ENCODE data around the gene ABO. TPM values are rescaled to one million over a fixed set of nuclear protein-coding genes. Genes with fewer than 3 reads are reported as not detected.
"Not testable (repeated sequence)": the region's sequence is repeated elsewhere in the genome, so short reads cannot be mapped to it uniquely, and the experiment has no call there.

ABO gene
- total RNA-seq, 1 donor from 2014 or later = not detected

DNA sequence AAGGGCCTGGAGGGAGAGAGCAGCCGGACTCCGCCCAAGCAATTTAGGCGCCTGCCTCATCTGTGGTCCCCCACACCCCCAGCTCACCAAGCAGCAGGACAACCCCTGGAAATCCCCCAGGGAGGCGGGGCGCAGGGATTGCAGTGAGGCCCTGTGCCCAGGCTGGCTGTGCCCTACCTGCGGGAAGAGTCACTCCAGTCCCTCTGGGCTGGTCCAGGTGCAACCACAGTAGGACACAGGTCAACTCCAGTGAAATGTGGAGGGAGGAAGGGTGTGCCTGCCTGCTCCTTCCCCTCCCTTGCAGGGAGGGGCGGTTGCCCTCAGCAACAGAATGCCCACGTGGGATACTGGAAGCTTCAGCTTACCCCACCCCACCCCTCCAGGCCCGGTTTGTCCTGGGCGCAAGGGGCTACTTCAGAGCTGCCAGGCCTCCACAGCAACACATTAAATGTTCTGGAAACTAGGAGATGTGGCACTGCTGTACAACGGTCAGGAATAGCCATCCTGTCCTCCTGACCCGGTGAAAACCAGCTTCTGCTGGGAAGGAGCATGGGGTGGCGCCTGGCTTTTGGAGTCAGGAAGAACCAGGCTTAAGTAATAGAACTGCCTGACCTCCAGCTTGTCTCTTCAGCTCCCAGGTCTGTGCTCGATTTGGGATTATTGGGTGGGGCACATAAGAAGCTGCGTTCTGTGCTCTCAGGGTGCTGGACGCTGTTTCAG, 22.5 kb downstream of the ABO start:
- Mint-ChIP-seq H3K9me3 (no peaks in the 10 kb centered on the region), H3K4me1 (no peaks in the 10 kb centered on the region), H3K36me3 (ENCODE audit: low read depth) (no peaks in the 10 kb centered on the region), H3K27me3 (peaks cover 15% of the 10 kb centered on the region), H3K4me3 (no peak overlapping the region), H3K27ac (no peak overlapping the region)
- TF ChIP-seq, protein P1, sequence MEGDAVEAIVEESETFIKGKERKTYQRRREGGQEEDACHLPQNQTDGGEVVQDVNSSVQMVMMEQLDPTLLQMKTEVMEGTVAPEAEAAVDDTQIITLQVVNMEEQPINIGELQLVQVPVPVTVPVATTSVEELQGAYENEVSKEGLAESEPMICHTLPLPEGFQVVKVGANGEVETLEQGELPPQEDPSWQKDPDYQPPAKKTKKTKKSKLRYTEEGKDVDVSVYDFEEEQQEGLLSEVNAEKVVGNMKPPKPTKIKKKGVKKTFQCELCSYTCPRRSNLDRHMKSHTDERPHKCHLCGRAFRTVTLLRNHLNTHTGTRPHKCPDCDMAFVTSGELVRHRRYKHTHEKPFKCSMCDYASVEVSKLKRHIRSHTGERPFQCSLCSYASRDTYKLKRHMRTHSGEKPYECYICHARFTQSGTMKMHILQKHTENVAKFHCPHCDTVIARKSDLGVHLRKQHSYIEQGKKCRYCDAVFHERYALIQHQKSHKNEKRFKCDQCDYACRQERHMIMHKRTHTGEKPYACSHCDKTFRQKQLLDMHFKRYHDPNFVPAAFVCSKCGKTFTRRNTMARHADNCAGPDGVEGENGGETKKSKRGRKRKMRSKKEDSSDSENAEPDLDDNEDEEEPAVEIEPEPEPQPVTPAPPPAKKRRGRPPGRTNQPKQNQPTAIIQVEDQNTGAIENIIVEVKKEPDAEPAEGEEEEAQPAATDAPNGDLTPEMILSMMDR (IDR thresholded peaks at IDR 0.05) = no peak
- ChIA-PET CTCF (no interaction called here), POLR2A (no interaction called here)
- ATAC-seq (ENCODE audit: low read depth) = no peak
- DNase-seq = no peak
- intact Hi-C loops (cut with micrococcal nuclease) = no loop called here

DNA sequence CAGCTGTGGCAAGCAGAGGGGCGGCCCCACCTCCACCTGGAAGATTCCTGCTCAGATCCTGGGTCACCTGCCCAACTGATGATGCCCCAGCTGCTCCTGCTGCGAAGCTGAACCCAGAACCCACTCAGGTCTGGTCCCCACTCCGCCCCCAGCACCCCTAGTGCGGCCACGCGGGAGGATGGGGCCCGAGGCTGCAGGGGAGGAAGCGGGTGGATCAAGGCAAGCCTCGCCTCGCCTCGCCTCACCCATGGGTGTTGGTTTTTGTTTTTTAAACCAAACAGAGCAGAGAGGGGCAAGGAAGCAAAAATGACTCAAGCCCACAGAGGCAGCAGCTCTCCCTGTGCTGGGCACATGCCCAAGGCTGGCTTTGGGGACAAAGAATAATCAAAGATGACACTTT, 23.2 kb downstream of the ABO start:
- ChIA-PET CTCF (no interaction called here), POLR2A (no interaction called here)
- H3K27ac Mint-ChIP-seq = no peak overlapping the region
- TF ChIP-seq, protein P1 (IDR thresholded peaks at IDR 0.05) = no peak
- H3K9me3 Mint-ChIP-seq = no peaks in the 10 kb centered on the region
- no peaks in the 10 kb centered on the region for H3K4me1 Mint-ChIP-seq
- H3K4me3 Mint-ChIP-seq = no peak overlapping the region
- DNase-seq (no peak), ATAC-seq (ENCODE audit: low read depth) (no peak)
- no peaks in the 10 kb centered on the region for H3K36me3 Mint-ChIP-seq (ENCODE audit: low read depth)
- intact Hi-C loops (cut with micrococcal nuclease) = no loop called here
- peaks cover 15% of the 10 kb centered on the region for H3K27me3 Mint-ChIP-seq

DNA sequence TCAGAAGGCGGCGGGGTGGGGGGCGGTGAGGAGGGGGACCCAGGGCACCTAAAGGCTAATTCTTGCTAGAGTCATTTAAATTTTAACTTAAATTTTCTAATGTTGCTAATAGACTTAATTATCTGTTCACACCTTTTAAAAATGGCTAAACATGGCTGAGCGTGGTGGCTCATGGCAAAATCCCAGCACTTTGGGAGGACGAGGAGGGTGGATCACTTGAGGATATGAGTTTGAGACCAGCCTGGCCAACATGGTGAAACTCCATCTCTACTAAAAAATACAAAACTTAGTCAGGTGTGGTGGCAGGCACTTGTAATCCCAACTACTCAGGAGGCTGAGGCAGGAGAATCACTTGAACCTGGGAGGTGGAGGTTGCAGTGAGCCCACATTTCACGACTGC, 23.8 kb downstream of the ABO start:
- H3K36me3 Mint-ChIP-seq (ENCODE audit: low read depth); ATAC-seq (ENCODE audit: low read depth); H3K27ac Mint-ChIP-seq; CTCF ChIA-PET; H3K9me3 Mint-ChIP-seq; POLR2A ChIA-PET; intact Hi-C loops (cut with micrococcal nuclease); H3K4me3 Mint-ChIP-seq; H3K4me1 Mint-ChIP-seq; DNase-seq: not testable (repeated sequence)
- peaks cover 15% of the 10 kb centered on the region for H3K27me3 Mint-ChIP-seq

DNA sequence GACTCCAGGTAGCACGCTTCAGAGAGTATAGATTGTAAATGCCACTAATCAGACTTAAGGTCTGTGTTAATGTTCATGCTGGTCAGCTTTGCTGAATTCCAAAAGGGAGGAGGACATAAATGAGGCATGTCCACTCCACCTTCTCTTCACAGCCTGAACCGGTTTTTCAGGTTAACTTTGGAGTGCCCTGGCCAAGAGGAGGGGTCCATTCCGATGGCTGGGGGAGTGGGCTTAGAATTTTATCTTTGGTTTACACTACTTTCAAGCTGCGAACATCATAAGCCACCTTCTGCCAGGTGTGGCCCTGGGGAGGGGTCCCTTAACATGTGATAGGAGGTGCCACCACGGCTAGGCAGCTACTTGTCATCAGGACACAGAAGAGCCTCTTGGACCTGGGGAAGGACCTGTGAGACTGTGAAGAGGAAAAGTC, 24.2 kb downstream of the ABO start:
- H3K27ac Mint-ChIP-seq = no peak overlapping the region
- H3K9me3 Mint-ChIP-seq = no peaks in the 10 kb centered on the region
- ChIA-PET POLR2A (no interaction called here), CTCF (no interaction called here)
- H3K4me3 Mint-ChIP-seq = no peak overlapping the region
- intact Hi-C loops (cut with micrococcal nuclease) = no loop called here
- H3K4me1 Mint-ChIP-seq = no peaks in the 10 kb centered on the region
- no peak for DNase-seq
- TF ChIP-seq, protein P1 (IDR thresholded peaks at IDR 0.05) = no peak
- ATAC-seq (ENCODE audit: low read depth) = no peak
- no peaks in the 10 kb centered on the region for H3K36me3 Mint-ChIP-seq (ENCODE audit: low read depth)
- peaks cover 16% of the 10 kb centered on the region for H3K27me3 Mint-ChIP-seq

DNA sequence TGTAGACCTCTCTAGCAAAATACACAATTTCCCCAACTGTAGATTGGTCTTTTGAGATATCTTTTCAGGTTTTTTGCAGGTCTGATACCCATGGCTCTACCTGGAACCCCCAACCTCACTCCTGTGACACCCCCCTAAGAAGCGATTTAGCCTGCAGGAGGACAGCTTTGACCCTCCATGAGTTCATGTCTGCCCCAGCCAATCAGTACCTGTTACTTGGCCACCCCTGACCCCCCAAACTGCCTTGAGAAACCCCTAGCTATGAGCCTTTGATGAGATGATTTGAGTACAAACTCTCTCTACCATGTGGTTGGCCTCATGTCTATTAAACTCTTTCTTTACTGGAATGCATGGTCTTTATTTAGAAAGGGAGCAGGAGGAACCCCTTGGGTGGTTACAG, 25.7 kb downstream of the ABO start:
- Mint-ChIP-seq H3K27ac (no peak overlapping the region), H3K9me3 (no peaks in the 10 kb centered on the region), H3K4me1 (no peaks in the 10 kb centered on the region), H3K4me3 (no peak overlapping the region), H3K27me3 (peaks cover 17% of the 10 kb centered on the region), H3K36me3 (ENCODE audit: low read depth) (no peaks in the 10 kb centered on the region)
- ATAC-seq (ENCODE audit: low read depth) (no peak), DNase-seq (no peak)
- intact Hi-C loops (cut with micrococcal nuclease) = no loop called here
- ChIA-PET CTCF (no interaction called here), POLR2A (interaction anchor here (0.7 kb wide), 1 partner anchor 367 kb away, joined by 3 read pairs; no protein-coding TSS in a partner anchor)
- TF ChIP-seq, protein P1 (IDR thresholded peaks at IDR 0.05) = no peak

Data from activated B cell treated with CpG ODN at 0.5 μM for 24 hours (primary cell).